HG03520 (cell line): Measurements from ENCODE around the gene APOBEC3C.
"Not testable (repeated sequence)": the region's sequence is repeated elsewhere in the genome, so short reads cannot be mapped to it uniquely, and the experiment has no call there.

ENCODE experiments used
- ATAC-seq: cut with Tn5 transposase; IDR thresholded peaks from one replicate; pipeline ENCODE4 v1.9.1; 2021; ENCODE audit warnings: mild to moderate bottlenecking, moderate library complexity; ENCODE audit not compliant: unreplicated experiment

APOBEC3C gene

DNA sequence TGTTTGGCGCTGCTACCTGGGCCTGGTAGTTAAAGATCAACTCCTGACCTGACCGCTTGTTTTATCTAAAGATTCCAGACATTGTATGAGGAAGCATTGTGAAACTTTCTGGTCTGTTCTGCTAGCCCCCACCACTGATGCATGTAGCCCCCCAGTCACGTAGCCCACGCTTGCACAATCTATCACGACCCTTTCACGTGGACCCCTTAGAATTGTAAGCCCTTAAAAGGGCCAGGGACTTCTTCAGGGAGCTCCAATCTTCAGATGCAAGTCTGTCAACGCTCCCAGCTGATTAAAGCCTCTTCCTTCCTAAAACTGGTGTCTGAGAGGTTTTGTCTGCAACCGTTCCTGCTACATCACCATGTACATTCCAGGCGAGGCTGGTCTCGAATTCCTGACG, 41.6 kb downstream of the APOBEC3C start:
- no peak for ATAC-seq

- not testable (repeated sequence) for ATAC-seq
Observed at GRCh38 chr22:39061290-39061689, 47.2 kb downstream of the APOBEC3C start.

- not testable (repeated sequence) for ATAC-seq
Observed at GRCh38 chr22:39061951-39062350, 47.9 kb downstream of the APOBEC3C start.

GRCh38 chr22:39063904-39064303, 49.8 kb downstream of the APOBEC3C start:
- not testable (repeated sequence) for ATAC-seq

DNA sequence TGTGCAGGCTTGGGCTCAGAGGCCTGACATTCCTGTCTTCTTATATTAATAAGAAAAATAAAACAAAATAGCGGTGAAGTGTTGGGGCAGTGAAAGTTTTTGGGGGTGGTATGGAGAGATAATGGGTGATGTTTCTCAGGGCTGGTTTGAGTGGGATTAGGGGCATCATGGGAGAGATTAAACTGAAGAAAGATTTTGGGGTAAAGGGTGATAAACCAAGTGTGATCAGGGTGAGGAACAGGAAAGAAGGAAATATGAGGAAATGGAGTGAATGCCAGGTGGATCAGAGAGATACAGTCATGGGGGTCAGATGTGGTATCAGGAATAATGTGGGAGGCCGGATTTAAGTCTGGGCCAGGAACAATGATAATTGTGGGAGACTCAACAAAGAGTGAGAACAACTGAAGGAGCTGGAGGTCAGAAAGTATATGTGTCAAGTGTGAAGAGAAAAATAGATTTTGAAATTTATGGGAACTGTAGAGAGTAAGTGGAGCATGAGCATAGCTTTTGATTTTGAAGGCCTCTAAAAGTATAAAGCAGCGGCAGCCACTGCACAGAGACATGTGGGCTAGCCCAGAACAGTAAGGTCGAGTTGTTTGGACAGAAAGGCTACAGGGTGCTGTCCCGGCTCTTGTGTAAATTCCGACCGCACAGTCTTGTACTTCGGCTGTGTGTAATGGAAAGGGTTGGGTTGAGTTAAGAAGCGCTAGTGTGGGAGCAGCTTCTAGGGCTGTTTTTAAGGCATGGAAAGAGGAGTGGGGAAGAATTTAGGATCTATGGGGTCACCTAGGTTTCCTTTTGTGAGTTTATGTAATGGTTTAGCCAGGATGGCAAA, 52.6 kb downstream of the APOBEC3C start:
- peak; percentile 45 for ATAC-seq

DNA sequence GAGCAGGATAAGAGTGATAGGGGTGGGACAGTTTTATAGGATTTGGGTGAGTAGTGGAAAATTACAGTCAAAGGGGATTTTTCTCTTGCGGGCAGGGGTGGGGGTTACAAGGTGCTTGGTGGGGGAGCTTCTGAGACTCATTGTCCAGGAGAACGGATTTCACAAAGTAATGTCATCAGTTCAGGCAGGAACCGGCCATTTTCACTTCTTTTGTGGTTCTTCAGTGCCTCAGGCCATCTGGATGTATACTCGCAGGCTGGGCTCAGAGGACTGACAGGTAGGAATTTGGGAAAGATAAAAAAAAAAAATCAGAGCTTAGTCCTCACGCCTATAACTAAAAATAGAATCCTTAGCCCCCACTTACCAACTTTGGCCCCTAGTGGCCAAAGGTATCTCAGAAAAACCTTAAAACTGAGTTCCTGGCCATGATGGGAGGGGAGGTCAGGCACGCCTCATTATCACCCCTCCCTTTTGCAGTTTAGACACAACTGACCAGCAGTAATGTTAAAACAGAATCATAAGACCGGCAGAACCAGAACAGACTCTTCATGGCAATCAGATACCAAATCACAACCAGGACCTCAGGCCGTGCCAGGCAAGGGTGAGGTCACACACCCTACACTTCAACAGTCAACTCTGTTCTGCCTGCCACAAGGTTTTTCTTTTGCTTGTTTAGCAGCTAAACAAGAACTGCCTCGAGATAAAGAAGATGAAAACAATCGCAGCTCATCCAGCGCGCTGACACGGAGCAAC, 54.2 kb downstream of the APOBEC3C start:
- no peak for ATAC-seq
